HG02642 (cell line): ENCODE measurements around the gene SAMD14.
"Not testable (repeated sequence)": the region's sequence is repeated elsewhere in the genome, so short reads cannot be mapped to it uniquely, and the experiment has no call there.

Experiments
- ATAC-seq: cut with Tn5 transposase; IDR thresholded peaks from one replicate; pipeline ENCODE4 v1.9.1; 2021; ENCODE audit warnings: mild to moderate bottlenecking; ENCODE audit not compliant: unreplicated experiment, poor library complexity

SAMD14 gene

GRCh38 chr17:50062293-50063243, 67.4 kb downstream of the SAMD14 start:
- ATAC-seq, result no peak

DNA sequence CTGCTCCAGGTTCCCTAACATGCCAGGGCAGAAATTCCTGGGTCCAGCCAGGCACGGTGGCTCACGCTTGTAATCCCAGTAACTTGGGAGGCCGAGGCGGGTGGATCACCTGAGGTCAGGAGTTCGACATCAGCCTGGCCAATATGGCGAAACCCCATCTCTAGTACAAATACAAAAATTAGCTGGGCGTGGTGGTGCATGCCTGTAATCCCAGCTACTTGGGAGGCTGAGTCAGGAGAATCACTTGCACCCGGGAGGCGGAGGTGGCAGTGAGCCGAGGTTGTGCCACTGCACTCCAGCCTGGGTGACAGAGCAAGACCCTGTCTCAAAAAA, 68.3 kb downstream of the SAMD14 start:
- ATAC-seq, result not testable (repeated sequence)

DNA sequence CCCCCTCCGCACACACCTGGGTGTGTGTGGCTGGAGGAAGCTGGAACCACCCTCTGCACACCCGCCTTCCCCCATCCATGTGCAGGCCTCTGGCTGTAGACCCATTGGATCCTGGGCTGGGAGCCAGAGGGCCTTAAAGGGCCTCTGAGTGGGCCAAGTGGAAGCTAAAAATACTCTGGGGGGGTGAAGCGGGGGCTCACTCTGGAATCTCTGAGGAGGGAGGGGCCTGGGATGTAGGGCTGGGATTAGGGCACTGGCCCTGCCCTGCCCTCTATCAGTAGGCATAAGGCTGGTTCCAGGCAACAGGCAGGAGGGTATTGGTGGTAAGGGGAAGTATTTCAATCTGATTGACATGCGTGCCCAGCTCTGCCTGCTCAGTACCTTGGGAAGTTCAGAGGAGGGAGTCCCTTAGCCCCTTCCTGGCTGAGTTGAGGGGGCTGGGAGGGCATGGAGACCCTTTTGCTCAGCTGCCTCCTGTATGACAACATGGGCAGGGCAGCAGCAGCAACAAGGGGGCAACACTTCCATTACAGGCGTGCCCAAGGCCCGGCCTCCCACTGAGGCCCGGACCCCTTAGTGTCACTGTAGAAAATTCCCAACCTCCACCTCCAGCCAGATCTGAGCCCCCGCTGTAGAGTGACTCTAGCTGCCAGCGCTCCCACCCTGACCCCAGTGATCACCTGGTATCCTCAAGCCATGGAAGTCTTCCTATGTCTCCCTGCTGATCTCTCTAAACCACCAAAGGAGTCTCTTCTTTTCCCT, 68.8 kb downstream of the SAMD14 start:
- no peak for ATAC-seq
